ENCODE measurements around the gene ZFAND2A. TPM values are rescaled to one million over a fixed set of nuclear protein-coding genes. Genes with fewer than 3 reads are reported as not detected.
A peak's percentile ranks its signal among the peaks of the same experiment; 100 is the strongest.

ZFAND2A gene
- total RNA-seq, 1 experiment from 2014 or later, result 51.2 TPM

GRCh38 chr7:1193593-1194424 is 33.8 kb upstream of the ZFAND2A start:
- H3K4me1 ChIP-seq (replicated peaks; ENCODE audit: insufficient read depth), result no peaks in the 10 kb centered on the region
- H3K4me3 ChIP-seq, result no peak overlapping the region
- no peak overlapping the region for H3K4me2 ChIP-seq
- H3K9me3 ChIP-seq (ENCODE audit: insufficient read depth, low read depth), result no peaks in the 10 kb centered on the region
- TF ChIP-seq CTCF (conservative IDR thresholded peaks at IDR 0.05) (peak; percentile 76), EZH2 (IDR thresholded peaks at IDR 0.05; ENCODE audit: low read depth) (no peak)
- peak; percentile 54 to 80 for DNase-seq
- BruUV-seq (replicated peaks), result no TSS peak
- ChIA-PET POLR2A (ENCODE audit: unreplicated experiment) (no interaction called here), CTCF (interaction anchor here (0.5 kb wide), 1 partner anchor 1007 kb away, joined by 3 read pairs; no protein-coding TSS in a partner anchor)
- H4K20me1 ChIP-seq (ENCODE audit: insufficient read depth), result no peaks in the 10 kb centered on the region
- no peak overlapping the region for H2AFZ ChIP-seq
- H3K79me2 ChIP-seq (ENCODE audit: low read depth), result no peaks in the 10 kb centered on the region
- intact Hi-C loops (cut with micrococcal nuclease; ENCODE audit: unreplicated experiment), result loop anchor here (1.0 to 2.0 kb wide), 4 partner anchors 219 to 280 kb away; no protein-coding TSS in a partner anchor
- no peaks in the 10 kb centered on the region for H3K36me3 ChIP-seq (ENCODE audit: low read depth)
- H3K9me2 ChIP-seq (ENCODE audit: insufficient read depth), result no peaks in the 10 kb centered on the region
- peaks cover 19% of the 10 kb centered on the region; the same call in 1 of the 2 replicates for H3F3A ChIP-seq (ENCODE audit: insufficient read depth, low read depth)
- peaks cover 57% of the 10 kb centered on the region for H3K27me3 ChIP-seq (ENCODE audit: insufficient read depth, low read depth)
- H3K27ac ChIP-seq, result no peak overlapping the region

- peak in 1 of 2 experiments; percentile 71 for DNase-seq
- ChIA-PET CTCF (no interaction called here), POLR2A (ENCODE audit: unreplicated experiment) (no interaction called here)
- H3K4me1 ChIP-seq (replicated peaks; ENCODE audit: insufficient read depth), result no peaks in the 10 kb centered on the region
- H3K36me3 ChIP-seq (ENCODE audit: low read depth), result no peaks in the 10 kb centered on the region
- peaks cover 72% of the 10 kb centered on the region for H3K27me3 ChIP-seq (ENCODE audit: insufficient read depth, low read depth)
- intact Hi-C loops (cut with micrococcal nuclease; ENCODE audit: unreplicated experiment), result no loop called here
- H4K20me1 ChIP-seq (ENCODE audit: insufficient read depth), result no peaks in the 10 kb centered on the region
- H2AFZ ChIP-seq, result no peak overlapping the region
- H3K79me2 ChIP-seq (ENCODE audit: low read depth), result no peaks in the 10 kb centered on the region
- H3K27ac ChIP-seq, result no peak overlapping the region
- no peak overlapping the region for H3K4me2 ChIP-seq
- BruUV-seq (replicated peaks), result no TSS peak
- H3F3A ChIP-seq (ENCODE audit: insufficient read depth, low read depth), result peaks cover 4% of the 10 kb centered on the region; the same call in 1 of the 2 replicates
- TF ChIP-seq CTCF (conservative IDR thresholded peaks at IDR 0.05) (no peak; the same call in 1 of the 2 replicates), EZH2 (IDR thresholded peaks at IDR 0.05; ENCODE audit: low read depth) (no peak)
- no peak overlapping the region for H3K4me3 ChIP-seq
- no peaks in the 10 kb centered on the region for H3K9me2 ChIP-seq (ENCODE audit: insufficient read depth)
- no peaks in the 10 kb centered on the region for H3K9me3 ChIP-seq (ENCODE audit: insufficient read depth, low read depth)
Observed at GRCh38 chr7:1192171-1192676, 32.2 kb upstream of the ZFAND2A start.

- Histone ChIP-seq H3F3A (ENCODE audit: insufficient read depth, low read depth) (no peaks in the 10 kb centered on the region), H3K4me3 (no peak overlapping the region), H3K27ac (no peak overlapping the region), H3K9me3 (ENCODE audit: insufficient read depth, low read depth) (no peaks in the 10 kb centered on the region), H3K4me2 (no peak overlapping the region), H4K20me1 (ENCODE audit: insufficient read depth) (no peaks in the 10 kb centered on the region), H3K27me3 (ENCODE audit: insufficient read depth, low read depth) (peaks cover 89% of the 10 kb centered on the region), H2AFZ (no peak overlapping the region), H3K79me2 (ENCODE audit: low read depth) (no peaks in the 10 kb centered on the region), H3K36me3 (ENCODE audit: low read depth) (no peaks in the 10 kb centered on the region), H3K4me1 (replicated peaks; ENCODE audit: insufficient read depth) (no peaks in the 10 kb centered on the region), H3K9me2 (ENCODE audit: insufficient read depth) (no peaks in the 10 kb centered on the region)
- ChIA-PET POLR2A (ENCODE audit: unreplicated experiment) (no interaction called here), CTCF (no interaction called here)
- BruUV-seq (replicated peaks), result no TSS peak
- DNase-seq, result no peak
- no peak for TF ChIP-seq CTCF (conservative IDR thresholded peaks at IDR 0.05)
- no peak for TF ChIP-seq EZH2 (IDR thresholded peaks at IDR 0.05; ENCODE audit: low read depth)
- intact Hi-C loops (cut with micrococcal nuclease; ENCODE audit: unreplicated experiment), result no loop called here
Observed at GRCh38 chr7:1189986-1190772, 30.2 kb upstream of the ZFAND2A start.

All from PC-9 (cell line).